Omental fat pad (tissue), 4 donors: ENCODE data around the gene PRKCD. TPM values are rescaled to one million over a fixed set of nuclear protein-coding genes. Genes with fewer than 3 reads are reported as not detected.
A peak's percentile ranks its signal among the peaks of the same experiment; 100 is the strongest.

Experiments used
- ATAC-seq: fragments of 150-250 bp; one replicate; pipeline ENCODE4 v1.9.1; 2016; ENCODE audit warnings: mild to moderate bottlenecking, moderate library complexity; ENCODE audit not compliant: low FRiP score
- DNase-seq: peaks from one replicate; pipeline ENCODE4 v3.0.0-alpha.2; 2019; ENCODE audit warnings: low spot score
- CTCF ChIP-seq, 3 donors: fragments of 450-650 bp; IDR thresholded peaks; one replicate each; pipeline ENCODE4 v1.5.1; 2016 to 2017; ENCODE audit warnings: antibody characterized with exemption in 3 of 3, mild to moderate bottlenecking in 3 of 3, moderate library complexity in 2 of 3
- total RNA-seq, 4 donors: library from RNA; depleted of rRNA; stranded (reverse); fragments of >200 nt; gene quantifications; one replicate each; pipeline ENCODE4 v1.1.0, GENCODE V29; 2016

The PRKCD gene
- 10 to 100 TPM; 21.5 to 39.9 (median 30.3) TPM for total RNA-seq

DNA sequence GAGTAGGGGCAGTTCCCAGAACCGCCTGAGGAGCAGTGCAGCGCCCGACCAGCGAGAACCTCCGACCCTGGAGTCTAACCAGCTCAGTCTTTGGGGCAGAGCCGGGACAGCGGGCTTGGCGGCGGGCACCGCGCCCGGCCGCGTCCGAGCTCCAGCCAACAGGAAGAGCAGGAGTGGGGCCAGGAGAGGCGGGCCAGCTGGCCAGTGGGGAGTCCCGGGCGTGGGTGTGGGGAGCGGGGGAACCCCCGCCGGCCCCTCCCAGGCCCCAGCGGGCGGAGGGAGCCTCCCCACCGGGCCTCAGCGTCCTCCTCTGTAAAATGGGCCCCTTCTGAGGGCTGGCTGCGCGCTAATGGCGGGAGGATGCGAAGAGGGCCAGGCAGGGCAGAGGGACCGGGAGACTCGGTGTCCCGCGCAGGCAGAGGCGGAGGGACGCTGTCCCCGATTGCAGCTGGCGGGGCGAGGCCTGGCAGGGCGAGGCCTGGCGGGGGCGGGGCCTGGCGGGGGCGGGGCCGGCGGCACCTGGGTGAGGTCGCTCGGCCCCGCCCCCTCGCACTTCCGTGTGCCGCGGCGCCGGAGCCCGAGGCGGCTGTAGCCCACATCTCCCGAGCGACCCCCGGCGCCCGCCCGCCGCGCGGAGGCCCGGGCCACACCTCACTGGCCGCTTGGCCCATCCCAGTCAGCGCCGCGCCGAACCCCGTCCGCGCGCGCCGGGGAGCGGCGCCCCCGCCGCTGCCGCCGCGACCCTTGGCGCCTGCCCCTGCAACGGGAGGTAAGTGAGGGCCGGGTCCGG is at the start of gene PRKCD:
PRKCD (plus strand) TSS at position 550 of the 790 bp plus-strand sequence. CDS start 17,214 bp downstream, outside the sequence.
- peak; percentile 90 for ATAC-seq
- no peak for TF ChIP-seq CTCF (IDR thresholded peaks at IDR 0.05)
- DNase-seq, result no peak

GRCh38 chr3:53111822-53112221 is 49.2 kb upstream of the PRKCD start:
- DNase-seq (no peak), ATAC-seq (no peak)
- no peak for TF ChIP-seq CTCF (IDR thresholded peaks at IDR 0.05)

DNA sequence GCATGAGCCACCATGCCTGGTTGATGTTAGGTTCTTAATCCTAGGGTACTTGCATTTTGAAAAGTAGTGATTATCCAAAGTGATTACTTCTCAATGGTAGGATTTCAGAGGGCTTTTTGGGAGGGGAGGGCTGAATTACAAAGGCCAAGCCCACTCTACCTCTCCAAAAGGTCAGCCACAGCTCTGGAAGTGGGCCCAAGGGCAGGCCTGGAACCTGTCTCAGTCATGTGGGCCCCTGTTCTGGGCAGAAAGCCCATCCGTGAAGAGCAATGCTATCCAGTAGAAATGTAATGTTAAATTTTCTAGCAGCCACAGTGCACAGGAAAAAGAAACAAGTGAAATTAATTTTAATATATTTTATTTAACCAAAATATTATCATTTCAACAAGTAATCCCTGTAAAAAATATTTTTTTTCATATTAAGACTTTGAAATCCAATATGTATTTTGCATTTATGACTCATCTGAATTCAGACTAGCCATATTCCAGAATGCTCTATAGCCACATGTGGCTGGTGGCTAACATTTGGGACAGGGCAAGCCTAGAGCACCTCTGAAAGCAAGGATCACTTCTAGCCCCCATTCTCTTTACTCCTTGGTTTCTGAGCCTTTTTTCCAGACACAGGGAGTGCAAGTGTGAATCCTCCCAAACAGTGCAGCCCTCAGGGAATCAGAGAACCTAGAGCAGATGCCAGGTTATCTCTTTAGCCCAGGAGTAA is 47.6 kb upstream of the PRKCD start:
- peak; percentile 9 for ATAC-seq
- TF ChIP-seq CTCF (IDR thresholded peaks at IDR 0.05), result no peak
- DNase-seq, result no peak

- ATAC-seq (peak; percentile 57), DNase-seq (peak; percentile 80)
- peak in 2 of 3 donors; percentile 38 to 86 for TF ChIP-seq CTCF (IDR thresholded peaks at IDR 0.05)
Observed at GRCh38 chr3:53114011-53114400, 47.0 kb upstream of the PRKCD start.

DNA sequence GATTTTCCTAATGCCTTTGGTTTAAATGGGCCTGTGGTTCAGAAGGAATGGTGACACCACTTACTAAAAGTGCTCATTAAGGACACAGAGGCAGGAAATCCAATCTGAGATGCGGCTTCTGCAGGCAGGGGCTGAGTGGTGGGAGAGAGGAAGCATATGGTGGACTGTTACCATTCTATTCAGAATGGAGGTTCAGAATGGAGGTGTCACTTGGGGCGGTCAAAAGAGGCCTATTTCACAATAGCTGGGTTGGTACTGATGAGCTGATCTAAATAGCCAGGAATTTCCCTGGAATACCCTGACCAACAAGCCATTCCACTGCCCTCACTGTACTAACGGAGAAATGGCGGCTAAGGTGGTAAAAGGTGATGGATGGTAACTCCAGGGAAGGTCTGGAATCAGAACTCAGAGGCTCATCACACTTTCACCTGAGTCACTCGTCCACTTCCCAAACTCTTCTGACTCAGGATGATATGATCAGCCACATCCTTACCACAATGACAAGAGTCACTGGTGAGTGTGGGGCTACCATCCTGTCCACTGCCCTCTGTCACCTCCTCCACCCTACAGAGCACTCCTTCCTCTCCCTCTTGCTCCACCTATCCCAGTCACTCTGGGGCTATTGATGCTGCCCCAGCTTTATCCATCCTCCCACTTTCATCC is 46.5 kb upstream of the PRKCD start:
- DNase-seq, result no peak
- no peak for TF ChIP-seq CTCF (IDR thresholded peaks at IDR 0.05)
- ATAC-seq, result no peak

GRCh38 chr3:53116956-53117355 is 44.1 kb upstream of the PRKCD start:
- DNase-seq, result no peak
- ATAC-seq, result no peak
- no peak for TF ChIP-seq CTCF (IDR thresholded peaks at IDR 0.05)
